Panc1 (cell line): ENCODE results near the gene ALOX12B. TPM values are rescaled to one million over a fixed set of nuclear protein-coding genes. Genes with fewer than 3 reads are reported as not detected.

Experiments
- ATAC-seq: fragments of 200-7000 bp; cut with Tn5 transposase; 2 replicates; pipeline ENCODE4 v1.9.1; 2020; ENCODE audit warnings: mild to moderate bottlenecking, moderate library complexity
- BruUV-seq: library from RNA; stranded (reverse); fragments of 400-500 nt; replicated peaks from 2 replicates; lab custom pipeline; 2021; lab: Mats Ljungman, UMichigan
- CTCF ChIA-PET: fragments of 300-600 bp; sonication (Branson Sonifier 250); formaldehyde crosslinking; loops from one replicate; lab custom pipeline; 2022; ENCODE audit warnings: antibody characterized with exemption; lab: Charles Lee
- POLR2A ChIA-PET: fragments of 300-600 bp; sonication (Branson Sonifier 250); formaldehyde crosslinking; loops from one replicate; lab custom pipeline; 2022; ENCODE audit warnings: antibody characterized with exemption; lab: Charles Lee
- DNase-seq: peaks from one replicate; pipeline ENCODE4 v3.0.0-alpha.2; 2010; ENCODE audit warnings: low read depth, low spot score
- H3K27ac ChIP-seq: 2 replicates; pipeline ENCODE4 v1.5.1; 2011; ENCODE audit warnings: mild to moderate bottlenecking, low read length, inconsistent platforms
- H3K27me3 ChIP-seq: fragments of 200-500 bp; sonication (Bioruptor generic); 2 replicates; pipeline ENCODE4 v1.6.0; 2014; ENCODE audit warnings: low read length, inconsistent platforms; ENCODE audit not compliant: control insufficient read depth, insufficient read depth
- H3K36me3 ChIP-seq: fragments of 200-500 bp; sonication (Bioruptor generic); 2 replicates; pipeline ENCODE4 v1.5.1; 2014; ENCODE audit warnings: inconsistent platforms, mild to moderate bottlenecking, low read length, moderate library complexity; ENCODE audit not compliant: control insufficient read depth, insufficient read depth
- H3K4me1 ChIP-seq: 2 replicates; pipeline ENCODE4 v1.5.1; 2011; ENCODE audit warnings: inconsistent platforms, mild to moderate bottlenecking, low read length, moderate library complexity; ENCODE audit not compliant: control insufficient read depth, insufficient read depth
- H3K4me3 ChIP-seq, 2 experiments: 2 replicates each; pipeline ENCODE4 v1.5.1; 2011 to 2012; ENCODE audit warnings: low read depth in 2 of 2, low read length in 2 of 2, mild to moderate bottlenecking in 2 of 2, inconsistent platforms in 1 of 2, moderate library complexity in 1 of 2
- H3K9me3 ChIP-seq: fragments of 200-500 bp; sonication (Bioruptor generic); 2 replicates; pipeline ENCODE4 v1.5.1; 2014; ENCODE audit warnings: low read depth, mild to moderate bottlenecking, inconsistent platforms, low read length, moderate library complexity; ENCODE audit not compliant: control insufficient read depth, insufficient read depth
- CTCF ChIP-seq: fragments of 450-650 bp; IDR thresholded peaks from 2 replicates; pipeline ENCODE4 v1.5.1; 2017; ENCODE audit warnings: mild to moderate bottlenecking
- POLR2AphosphoS5 ChIP-seq: IDR thresholded peaks from 2 replicates; pipeline ENCODE4 v1.6.1; 2012; ENCODE audit warnings: mild to moderate bottlenecking, low read depth, low read length, moderate library complexity
- REST ChIP-seq, 2 experiments: IDR thresholded peaks; 2 replicates each; pipeline ENCODE4 v1.6.1; 2011 to 2012; ENCODE audit warnings: low read depth in 2 of 2, control low read depth in 1 of 2, low read length in 1 of 2, mild to moderate bottlenecking in 1 of 2, moderate library complexity in 1 of 2; ENCODE audit not compliant: insufficient read depth in 1 of 2
- SIN3A ChIP-seq: IDR thresholded peaks from 2 replicates; pipeline ENCODE4 v1.6.1; 2012; ENCODE audit warnings: low read depth, mild to moderate bottlenecking, low read length, moderate library complexity, borderline replicate concordance; ENCODE audit not compliant: insufficient read depth
- TCF7L2 ChIP-seq: IDR thresholded peaks from 2 replicates; pipeline ENCODE4 v1.6.1; 2011; ENCODE audit warnings: mild to moderate bottlenecking, low read depth, low read length, inconsistent platforms
- in situ Hi-C: cut with HindIII; loops from 2 replicates; pipeline ENCODE4 v1.10.0; 2016; ENCODE audit warnings: low sequenced_read_pairs, low pct_unique_long_range_greater_than_20kb
- intact Hi-C: fragments of 100-400 bp; cut with micrococcal nuclease; formaldehyde crosslinking; loops from one replicate; pipeline ENCODE4 v1.10.0; 2022; ENCODE audit not compliant: unreplicated experiment
- total RNA-seq: library from RNA; stranded (reverse); gene quantifications from one replicate; pipeline ENCODE4 v1.2.1, GENCODE V29; 2021; ENCODE audit not compliant: unreplicated experiment

ALOX12B gene
- total RNA-seq, 1 experiment from 2014 or later: not detected

- no TSS peak for BruUV-seq
- no peaks in the 10 kb centered on the region for H3K27me3 ChIP-seq
- no peaks in the 10 kb centered on the region for H3K4me1 ChIP-seq
- in situ Hi-C loops: no loop called here
- no peak for DNase-seq
- intact Hi-C loops: no loop called here
- no peak for ATAC-seq
- ChIA-PET POLR2A (no interaction called here), CTCF (interaction anchor here (0.6 to 2.4 kb wide), 2 partner anchors 11 to 383 kb away, joined by 3 to 7 read pairs; no protein-coding TSS in a partner anchor)
- H3K27ac ChIP-seq: no peak overlapping the region
- no peak overlapping the region for H3K4me3 ChIP-seq
- no peaks in the 10 kb centered on the region for H3K36me3 ChIP-seq
- H3K9me3 ChIP-seq: no peaks in the 10 kb centered on the region
- TF ChIP-seq REST (IDR thresholded peaks at IDR 0.05; ENCODE audit: insufficient read depth in 1 of 2, low read depth in 2 of 2, low read length in 1 of 2) (no peak), TCF7L2 (no peak), CTCF (no peak), POLR2AphosphoS5 (no peak), SIN3A (no peak)
Measured at GRCh38 chr17:8104911-8105310, 17.4 kb upstream of the ALOX12B start.

- no peak for TF ChIP-seq REST (IDR thresholded peaks at IDR 0.05; ENCODE audit: insufficient read depth in 1 of 2, low read depth in 2 of 2, low read length in 1 of 2)
- no peak for TF ChIP-seq SIN3A
- TF ChIP-seq CTCF: no peak
- TF ChIP-seq TCF7L2: no peak
- no peak for TF ChIP-seq POLR2AphosphoS5
- in situ Hi-C loops: no loop called here
- no peak for ATAC-seq
- Histone ChIP-seq H3K36me3 (no peaks in the 10 kb centered on the region), H3K27ac (no peak overlapping the region), H3K9me3 (no peaks in the 10 kb centered on the region), H3K27me3 (no peaks in the 10 kb centered on the region), H3K4me1 (no peaks in the 10 kb centered on the region), H3K4me3 (no peak overlapping the region)
- intact Hi-C loops: no loop called here
- no TSS peak for BruUV-seq
- DNase-seq: no peak
- CTCF ChIA-PET: interaction anchor here (0.6 kb wide), 1 partner anchor 20 kb away, joined by 6 read pairs; no protein-coding TSS in a partner anchor
- POLR2A ChIA-PET: no interaction called here
Measured at GRCh38 chr17:8103549-8103948, 16.0 kb upstream of the ALOX12B start.
